Panc1 (cell line): ENCODE data around the gene TMEM52.

Source experiments
- POLR2AphosphoS5 ChIP-seq: IDR thresholded peaks from 2 replicates; pipeline ENCODE4 v1.6.1; 2012; ENCODE audit warnings: mild to moderate bottlenecking, low read depth, low read length, moderate library complexity
- TF ChIP-seq, protein P1 (sequence below): fragments of 450-650 bp; IDR thresholded peaks from 2 replicates; pipeline ENCODE4 v1.5.1; 2017; ENCODE audit warnings: mild to moderate bottlenecking

GRCh38 chr1:1900883-1901640, 18.0 kb downstream of the TMEM52 start:
- TF ChIP-seq, protein P1, sequence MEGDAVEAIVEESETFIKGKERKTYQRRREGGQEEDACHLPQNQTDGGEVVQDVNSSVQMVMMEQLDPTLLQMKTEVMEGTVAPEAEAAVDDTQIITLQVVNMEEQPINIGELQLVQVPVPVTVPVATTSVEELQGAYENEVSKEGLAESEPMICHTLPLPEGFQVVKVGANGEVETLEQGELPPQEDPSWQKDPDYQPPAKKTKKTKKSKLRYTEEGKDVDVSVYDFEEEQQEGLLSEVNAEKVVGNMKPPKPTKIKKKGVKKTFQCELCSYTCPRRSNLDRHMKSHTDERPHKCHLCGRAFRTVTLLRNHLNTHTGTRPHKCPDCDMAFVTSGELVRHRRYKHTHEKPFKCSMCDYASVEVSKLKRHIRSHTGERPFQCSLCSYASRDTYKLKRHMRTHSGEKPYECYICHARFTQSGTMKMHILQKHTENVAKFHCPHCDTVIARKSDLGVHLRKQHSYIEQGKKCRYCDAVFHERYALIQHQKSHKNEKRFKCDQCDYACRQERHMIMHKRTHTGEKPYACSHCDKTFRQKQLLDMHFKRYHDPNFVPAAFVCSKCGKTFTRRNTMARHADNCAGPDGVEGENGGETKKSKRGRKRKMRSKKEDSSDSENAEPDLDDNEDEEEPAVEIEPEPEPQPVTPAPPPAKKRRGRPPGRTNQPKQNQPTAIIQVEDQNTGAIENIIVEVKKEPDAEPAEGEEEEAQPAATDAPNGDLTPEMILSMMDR = no peak
- TF ChIP-seq POLR2AphosphoS5 = no peak
